GM18868 (cell line): ENCODE results near the gene PATE4.
A peak's percentile ranks its signal among the peaks of the same experiment; 100 is the strongest.

ENCODE experiments used
- ATAC-seq: cut with Tn5 transposase; IDR thresholded peaks from one replicate; pipeline ENCODE4 v1.9.1; 2021; ENCODE audit warnings: mild to moderate bottlenecking, moderate library complexity; ENCODE audit not compliant: unreplicated experiment

PATE4 gene

GRCh38 chr11:125887373-125888324 is 54.5 kb downstream of the PATE4 start, which contains the start of gene HYLS1:
Gene HYLS1 (plus strand): TSS chr11:125887668. CDS start chr11:125899369, 11,701 bp downstream.
- ATAC-seq = peak; percentile 84
